ENCODE measurements around the gene DENND4A.
A peak's percentile ranks its signal among the peaks of the same experiment; 100 is the strongest.

GRCh38 chr15:65792138-65792987 lies at the start of gene DENND4A:
- TF ChIP-seq TAF1 (IDR thresholded peaks at IDR 0.05; ENCODE audit: borderline replicate concordance, insufficient read depth, low read length) (peak; percentile 95), POLR2AphosphoS5 (IDR thresholded peaks at IDR 0.05; ENCODE audit: low read depth, low read length) (0 out of 2 replicates have a peak, but pooled peaks have one; percentile 51)

Measured in PFSK-1 (cell line).